ENCODE data around the gene TPCN2.
A peak's percentile ranks its signal among the peaks of the same experiment; 100 is the strongest.

TPCN2 gene

GRCh38 chr11:69104212-69104855 is 55.6 kb downstream of the TPCN2 start:
- no peak for TF ChIP-seq GATA2 (IDR thresholded peaks at IDR 0.05; ENCODE audit: low read depth, low read length)
- TF ChIP-seq GATA3 (IDR thresholded peaks at IDR 0.05; ENCODE audit: low read depth, low read length): no peak

DNA sequence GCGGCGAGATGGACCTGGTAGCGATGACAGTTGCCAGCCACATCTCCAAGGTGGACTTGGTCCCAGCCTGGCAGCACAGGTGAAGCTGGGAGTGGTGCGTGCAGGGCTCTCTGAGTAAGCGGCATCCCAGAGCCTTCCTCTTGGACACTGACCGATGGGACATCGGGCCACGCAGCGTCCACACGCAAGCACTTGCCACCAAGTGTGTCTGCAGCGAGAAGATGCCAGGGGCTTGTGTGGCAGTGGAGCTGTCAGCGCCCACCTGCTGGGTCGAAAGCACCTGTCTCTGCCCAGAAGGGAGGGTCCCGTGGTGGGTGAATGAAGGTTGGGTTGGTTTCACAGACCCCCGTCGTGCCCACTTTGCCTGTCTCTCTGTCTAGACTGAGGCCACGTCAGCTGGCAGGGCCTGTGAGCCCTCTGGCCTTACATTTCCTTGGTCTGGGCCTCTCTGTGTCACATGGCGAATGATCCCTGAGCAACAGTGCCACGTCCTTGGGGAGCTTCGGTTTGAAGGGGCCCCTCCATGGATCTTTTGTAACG is 56.2 kb downstream of the TPCN2 start:
- TF ChIP-seq GATA3 (IDR thresholded peaks at IDR 0.05; ENCODE audit: low read depth, low read length) (no peak), GATA2 (IDR thresholded peaks at IDR 0.05; ENCODE audit: low read depth, low read length) (no peak)

DNA sequence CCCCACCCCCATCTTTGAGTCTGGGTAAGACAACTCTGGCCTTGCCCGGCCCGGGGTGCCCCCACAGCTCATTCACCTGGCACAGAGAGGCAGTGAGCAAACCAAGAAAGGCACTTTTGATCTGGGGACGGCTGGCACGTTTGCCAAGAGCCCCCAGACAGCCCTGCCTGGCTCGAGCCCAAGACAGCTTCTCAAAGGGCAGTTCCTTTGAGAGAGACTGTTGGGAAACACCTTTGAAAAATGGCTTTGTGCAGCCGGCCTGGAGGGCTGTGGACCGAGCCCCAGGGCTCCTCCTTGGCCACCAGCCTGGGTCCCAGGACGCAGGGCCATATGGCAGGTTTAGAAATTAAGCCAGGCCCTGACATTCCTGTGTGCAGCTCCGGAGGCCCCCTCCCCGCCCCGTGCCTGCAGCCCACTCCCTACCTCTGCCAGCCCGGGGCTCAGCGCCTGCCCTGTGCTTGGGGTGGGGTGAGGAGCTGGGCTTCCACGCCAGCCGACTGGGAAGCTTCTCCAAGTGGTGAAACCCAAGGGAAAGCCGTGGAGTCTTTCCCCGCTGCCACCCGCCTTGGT is 56.8 kb downstream of the TPCN2 start:
- TF ChIP-seq GATA2 (IDR thresholded peaks at IDR 0.05; ENCODE audit: low read depth, low read length) (no peak), GATA3 (IDR thresholded peaks at IDR 0.05; ENCODE audit: low read depth, low read length) (no peak)

DNA sequence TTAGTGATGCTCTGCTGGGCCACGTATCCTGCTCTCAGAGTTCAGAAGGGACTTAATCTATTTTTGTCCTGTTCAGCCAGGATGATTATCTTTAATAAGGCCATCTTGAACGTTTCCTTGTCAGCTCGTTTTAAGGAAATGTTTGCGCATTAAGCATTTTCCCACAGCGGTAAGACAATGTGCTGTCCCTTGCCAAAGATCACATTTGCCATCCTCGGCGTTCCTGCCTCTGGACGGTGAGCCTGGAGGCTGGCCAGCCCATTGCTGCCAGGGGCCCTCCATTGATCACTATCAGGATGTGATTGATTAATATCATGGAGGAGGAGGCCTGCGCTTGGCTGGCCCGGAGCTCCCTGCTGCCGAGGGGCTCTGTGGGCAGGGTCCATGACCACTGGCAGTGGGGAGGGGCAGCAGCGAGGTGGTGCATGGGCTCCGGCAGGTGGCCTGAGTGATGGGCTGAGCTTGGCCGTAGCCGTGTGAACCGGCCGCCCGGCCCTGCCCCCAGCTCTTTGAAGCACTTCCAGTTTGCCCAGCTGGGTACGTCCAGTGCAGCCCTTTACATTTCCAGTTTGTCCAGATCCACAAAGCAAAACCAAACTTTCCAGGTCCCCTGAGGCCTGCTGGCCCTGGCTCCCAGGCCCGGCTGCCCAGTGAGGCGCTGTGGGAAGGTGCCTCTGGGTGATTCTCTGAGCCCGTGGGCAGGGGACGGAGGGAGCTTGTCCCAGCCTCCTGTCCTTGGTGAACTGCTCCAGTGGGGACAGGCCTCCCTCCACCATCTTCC is 57.5 kb downstream of the TPCN2 start:
- no peak for TF ChIP-seq GATA3 (IDR thresholded peaks at IDR 0.05; ENCODE audit: low read depth, low read length)
- TF ChIP-seq GATA2 (IDR thresholded peaks at IDR 0.05; ENCODE audit: low read depth, low read length): peak; percentile 97

DNA sequence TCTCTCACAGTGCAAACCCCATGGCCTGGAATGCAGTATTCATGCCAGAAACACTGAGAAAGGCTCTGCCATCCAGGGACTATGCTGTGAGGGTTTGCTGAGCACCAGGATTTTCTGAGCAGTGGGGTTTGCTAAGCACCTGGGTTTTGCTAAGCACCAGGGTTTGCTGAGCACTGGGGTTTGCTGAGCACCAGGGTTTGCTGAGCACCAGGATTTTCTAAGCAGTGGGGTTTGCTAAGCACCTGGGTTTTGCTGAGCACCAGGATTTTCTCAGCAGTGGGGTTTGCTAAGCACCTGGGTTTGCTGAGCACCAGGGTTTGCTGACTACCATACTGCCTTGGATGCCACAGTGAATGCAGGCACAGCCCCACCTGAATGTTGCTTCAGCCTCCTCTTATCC is 58.7 kb downstream of the TPCN2 start:
- TF ChIP-seq GATA3 (IDR thresholded peaks at IDR 0.05; ENCODE audit: low read depth, low read length) (no peak), GATA2 (IDR thresholded peaks at IDR 0.05; ENCODE audit: low read depth, low read length) (no peak)

GRCh38 chr11:69108030-69108429 is 59.3 kb downstream of the TPCN2 start:
- TF ChIP-seq GATA2 (IDR thresholded peaks at IDR 0.05; ENCODE audit: low read depth, low read length) (no peak), GATA3 (IDR thresholded peaks at IDR 0.05; ENCODE audit: low read depth, low read length) (no peak)

DNA sequence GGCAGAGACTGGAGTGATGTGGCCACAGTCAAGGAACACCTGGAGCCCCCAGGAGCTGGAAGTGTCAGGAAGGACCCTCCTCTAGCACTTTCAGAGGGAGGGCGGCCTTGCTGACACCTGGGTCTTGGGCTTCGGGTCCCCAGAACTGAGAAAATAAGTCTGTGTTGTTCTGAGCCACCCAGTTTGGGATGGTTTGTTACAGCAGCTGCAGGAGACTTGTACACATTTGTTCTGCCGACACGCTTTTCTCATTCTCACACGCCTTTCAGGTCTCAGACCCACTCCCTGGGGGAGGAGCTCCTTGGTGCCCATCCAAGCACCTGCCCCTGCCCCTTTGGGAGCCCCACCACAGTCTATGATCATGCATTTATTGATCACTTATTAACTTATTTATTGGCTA is 59.8 kb downstream of the TPCN2 start:
- TF ChIP-seq GATA3 (IDR thresholded peaks at IDR 0.05; ENCODE audit: low read depth, low read length): no peak

DNA sequence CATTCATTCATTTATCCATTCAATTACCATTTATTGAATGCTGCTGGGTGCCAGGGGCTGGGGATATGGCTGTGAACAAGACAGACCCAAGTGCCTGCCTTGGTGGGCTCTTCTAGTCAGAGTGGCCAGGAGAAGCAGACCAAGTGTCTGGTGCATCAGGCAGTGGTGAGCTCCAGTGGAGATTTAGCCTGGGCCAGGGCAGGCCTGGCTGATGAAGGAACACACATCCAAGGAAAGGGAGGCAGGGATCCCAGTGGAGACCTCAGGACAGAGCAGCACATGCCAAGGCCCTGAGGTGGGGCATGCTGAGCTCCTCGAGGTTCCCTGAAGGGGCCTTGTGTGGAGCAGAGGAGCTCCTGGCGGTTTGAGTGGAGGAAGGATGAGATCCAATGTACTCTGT is 60.4 kb downstream of the TPCN2 start:
- no peak for TF ChIP-seq GATA2 (IDR thresholded peaks at IDR 0.05; ENCODE audit: low read depth, low read length)
- TF ChIP-seq GATA3 (IDR thresholded peaks at IDR 0.05; ENCODE audit: low read depth, low read length): no peak

GRCh38 chr11:69110451-69110850 is 61.7 kb downstream of the TPCN2 start:
- no peak for TF ChIP-seq GATA3 (IDR thresholded peaks at IDR 0.05; ENCODE audit: low read depth, low read length)
- no peak for TF ChIP-seq GATA2 (IDR thresholded peaks at IDR 0.05; ENCODE audit: low read depth, low read length)

DNA sequence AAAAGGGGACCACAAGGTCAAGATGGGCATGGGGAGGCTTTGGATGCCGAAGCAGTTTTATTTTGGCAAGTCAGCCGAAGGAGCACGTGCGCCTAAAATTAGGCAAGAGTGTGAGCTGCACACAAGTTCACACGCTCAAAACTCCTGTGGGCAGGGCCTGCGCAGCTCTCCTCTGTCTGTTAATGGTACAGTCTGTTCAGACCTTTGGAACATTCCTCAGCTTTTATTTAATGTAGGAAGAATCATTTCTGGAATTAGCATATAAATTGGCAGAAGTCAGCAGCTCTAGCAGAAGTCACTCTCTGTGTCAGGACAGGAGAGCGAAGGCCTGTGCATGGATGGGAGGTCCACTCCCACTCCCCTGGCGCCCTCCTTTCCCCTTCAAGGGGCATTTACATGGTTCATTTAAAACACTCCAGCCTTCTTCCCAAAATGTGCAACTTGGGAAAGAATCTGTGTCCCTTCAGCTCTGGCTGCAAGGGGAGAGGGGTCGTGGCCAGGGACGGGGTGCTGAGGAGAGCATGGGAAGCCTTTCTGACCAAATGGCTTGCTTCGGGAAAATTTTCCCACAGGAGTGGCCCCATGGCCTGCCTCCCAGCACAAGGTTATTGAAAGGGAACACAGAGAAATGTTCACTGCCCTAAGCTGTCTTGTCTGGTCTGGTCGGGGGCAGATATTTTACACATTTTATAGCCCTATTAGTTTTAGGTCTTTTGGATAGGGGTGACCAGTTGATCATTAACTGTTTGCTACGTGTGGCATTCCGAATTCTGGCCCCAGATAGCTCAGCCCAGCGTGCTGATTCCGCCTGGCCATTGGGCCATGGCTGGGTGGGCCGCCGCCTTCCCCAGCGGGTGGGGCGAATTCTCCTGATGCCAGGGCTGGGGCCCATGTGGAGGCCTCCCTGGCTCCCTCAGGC is 63.2 kb downstream of the TPCN2 start:
- TF ChIP-seq GATA2 (IDR thresholded peaks at IDR 0.05; ENCODE audit: low read depth, low read length) (no peak), GATA3 (IDR thresholded peaks at IDR 0.05; ENCODE audit: low read depth, low read length) (no peak)

- no peak for TF ChIP-seq GATA3 (IDR thresholded peaks at IDR 0.05; ENCODE audit: low read depth, low read length)
Measured at GRCh38 chr11:69113226-69113625, 64.5 kb downstream of the TPCN2 start.

DNA sequence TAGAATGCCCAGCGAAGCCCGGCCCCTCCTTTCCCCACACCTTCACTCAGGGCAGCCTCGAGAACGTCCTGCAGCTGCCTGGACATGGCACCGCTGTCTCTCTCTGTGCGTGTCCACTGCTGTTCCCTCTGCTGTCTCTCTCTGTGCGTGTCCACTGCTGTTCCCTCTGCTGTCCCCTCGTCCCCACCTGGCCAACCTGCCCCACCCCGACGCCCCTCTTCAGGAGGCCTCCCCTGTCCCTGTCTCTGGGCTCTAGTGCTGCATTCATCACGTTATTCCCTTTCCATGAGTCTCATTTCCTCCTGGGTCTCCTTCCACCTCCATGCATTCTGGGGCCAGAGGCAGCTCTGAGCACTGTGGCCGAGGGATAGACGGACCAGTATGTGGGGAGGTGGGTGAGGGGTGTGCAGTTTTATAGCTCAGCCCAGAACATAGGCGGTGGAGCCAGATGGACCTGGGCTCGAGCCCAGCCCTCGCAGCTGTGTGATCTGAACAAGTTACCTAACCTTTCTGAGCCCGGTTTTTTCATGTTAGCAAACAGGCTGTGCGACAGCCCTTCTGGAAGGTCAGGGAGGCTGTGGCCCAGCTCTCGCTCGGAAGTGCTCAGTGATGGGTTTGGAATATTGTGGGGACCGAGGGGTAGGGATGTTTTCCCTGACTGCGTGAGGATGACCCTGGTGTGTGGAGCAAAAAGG is 65.1 kb downstream of the TPCN2 start:
- TF ChIP-seq GATA3 (IDR thresholded peaks at IDR 0.05; ENCODE audit: low read depth, low read length): no peak
- TF ChIP-seq GATA2 (IDR thresholded peaks at IDR 0.05; ENCODE audit: low read depth, low read length): no peak

GRCh38 chr11:69114362-69114761 is 65.6 kb downstream of the TPCN2 start:
- TF ChIP-seq GATA3 (IDR thresholded peaks at IDR 0.05; ENCODE audit: low read depth, low read length) (no peak), GATA2 (IDR thresholded peaks at IDR 0.05; ENCODE audit: low read depth, low read length) (no peak)

All from SH-SY5Y (cell line).